Placental pericyte (primary cell): ENCODE measurements around the gene NRG4. TPM values are rescaled to one million over a fixed set of nuclear protein-coding genes. Genes with fewer than 3 reads are reported as not detected.

Experiments
- small RNA-seq: library from RNA; depleted of rRNA; stranded (forward); fragments of <200 nt; gene quantifications from one replicate; pipeline ENCODE3, GENCODE V24; 2012; ENCODE audit warnings: low replicate concordance
- total RNA-seq: library from RNA; depleted of rRNA; stranded (reverse); fragments of >200 nt; gene quantifications from 2 replicates; pipeline ENCODE4 v1.2.3, GENCODE V29; 2012

Gene NRG4, protein sequence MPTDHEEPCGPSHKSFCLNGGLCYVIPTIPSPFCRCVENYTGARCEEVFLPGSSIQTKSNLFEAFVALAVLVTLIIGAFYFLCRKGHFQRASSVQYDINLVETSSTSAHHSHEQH
- total RNA-seq: not detected in 2 replicates

GRCh38 chr15:76011627-76012551, at the start of gene NRG4:
Gene NRG4, minus strand, starts transcription at chr15:76012424. Its CDS starts 1,194 bp downstream, at chr15:76011230.

DNA sequence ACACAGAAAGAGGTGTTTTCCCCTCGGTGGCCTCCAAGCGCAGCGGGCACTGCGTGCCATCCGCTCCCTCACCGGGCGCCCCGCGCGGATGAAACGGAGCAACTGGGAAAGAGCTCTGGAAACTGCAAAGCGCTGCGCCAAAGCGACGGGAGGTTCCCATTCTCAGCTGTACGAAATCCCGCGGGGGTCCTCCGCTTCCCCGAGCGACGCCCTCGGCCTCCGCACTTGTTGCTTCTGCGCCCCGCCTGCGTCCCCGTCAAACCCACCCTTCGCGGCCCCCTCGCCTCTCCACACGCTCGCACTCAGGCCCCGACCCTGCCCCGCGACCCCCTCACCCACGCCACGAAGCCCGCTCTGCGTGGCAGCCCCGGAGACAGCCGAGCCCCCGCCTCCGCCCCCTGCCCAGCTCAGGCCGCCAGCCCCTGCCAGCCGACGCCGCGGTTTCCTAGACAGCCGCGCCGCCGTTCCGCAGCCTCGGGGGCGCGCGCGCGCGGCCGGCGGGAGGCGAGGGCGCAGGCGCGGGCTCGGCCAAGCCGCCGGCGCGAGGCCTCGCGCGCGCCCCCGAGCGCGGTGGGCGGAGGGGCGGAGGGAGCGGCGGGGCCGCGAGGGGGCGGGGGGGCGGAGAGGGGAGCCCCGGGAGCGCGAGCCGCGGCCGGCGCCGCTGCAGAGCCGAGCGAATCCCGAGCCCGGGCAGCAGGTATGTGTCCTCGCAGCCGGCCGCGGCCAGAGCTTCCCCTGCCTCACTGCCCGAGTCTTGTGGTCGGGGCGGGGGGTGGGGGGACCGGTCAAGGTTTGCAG, 47.3 kb upstream of the NRG4 start, which contains the start of gene TMEM266:
Gene TMEM266, plus strand, starts transcription at position 666 of the 798 bp plus-strand sequence. CDS start 74,279 bp downstream, outside the sequence.

GRCh38 chr15:75903331-75904239, 108.6 kb downstream of the NRG4 start, which contains the start of gene FBXO22:
Gene FBXO22, plus strand, starts transcription at chr15:75903878. Its CDS starts 86 bp downstream, at chr15:75903964.

Small RNA genes lying within 50 kb of the gene (small RNA-seq; reads per million reads assigned to genes)
- not detected for gene RN7SL510P

Other genes starting within 250 kb of the NRG4 start
- gene UBE2Q2, start 169.0 kb downstream of the NRG4 start, total RNA-seq: 47.7 and 62.3 TPM in 2 replicates
- 40.9 and 60.4 TPM in 2 replicates for gene FBXO22, start 108.5 kb downstream of the NRG4 start, total RNA-seq
- gene TMEM266, start 47.6 kb upstream of the NRG4 start, total RNA-seq: not detected in 2 replicates